Aorta (tissue), 5 donors: ENCODE data around the gene FBXO39. TPM values are rescaled to one million over a fixed set of nuclear protein-coding genes. Genes with fewer than 3 reads are reported as not detected.

Experiments used
- ATAC-seq: fragments of 200-7000 bp; cut with Tn5 transposase; one replicate; pipeline ENCODE4 v1.9.1; 2022; ENCODE audit warnings: moderate library complexity; ENCODE audit not compliant: low FRiP score
- DNase-seq, 2 donors: peaks; one replicate each; pipeline ENCODE4 v3.0.0-alpha.2; 2020
- H3K27ac ChIP-seq, 2 donors: one replicate each; pipeline ENCODE4 v1.5.1; 2013; ENCODE audit warnings: low read length in 2 of 2, mild to moderate bottlenecking in 2 of 2, moderate library complexity in 2 of 2, control low read depth in 1 of 2, inconsistent platforms in 1 of 2, low read depth in 1 of 2
- H3K27me3 ChIP-seq, 2 donors: one replicate each; pipeline ENCODE4 v1.6.1; 2013; ENCODE audit warnings: control low read depth in 1 of 2, low read length in 1 of 2, mild to moderate bottlenecking in 1 of 2, moderate library complexity in 1 of 2; ENCODE audit not compliant: insufficient read depth in 2 of 2, control insufficient read depth in 1 of 2
- H3K36me3 ChIP-seq, 2 donors: one replicate each; pipeline ENCODE4 v1.6.1; 2013; ENCODE audit warnings: control low read depth in 1 of 2, low read length in 1 of 2, mild to moderate bottlenecking in 1 of 2; ENCODE audit not compliant: insufficient read depth in 2 of 2, control insufficient read depth in 1 of 2
- H3K4me1 ChIP-seq, 2 donors: one replicate each; pipeline ENCODE4 v1.6.1; 2013; ENCODE audit warnings: low read length in 2 of 2, control low read depth in 1 of 2, mild to moderate bottlenecking in 1 of 2, moderate library complexity in 1 of 2; ENCODE audit not compliant: insufficient read depth in 2 of 2, control insufficient read depth in 1 of 2
- H3K4me3 ChIP-seq, 2 donors: one replicate each; pipeline ENCODE4 v1.5.1; 2013; ENCODE audit warnings: low read length in 2 of 2, control low read depth in 1 of 2, mild to moderate bottlenecking in 1 of 2
- H3K9me3 ChIP-seq: one replicate; pipeline ENCODE4 v1.6.1; 2013; ENCODE audit warnings: mild to moderate bottlenecking, low read length; ENCODE audit not compliant: control insufficient read depth
- WGBS, 2 donors: extraction: QIAGEN DNeasy Blood & Tissue Kit; methylation state at CpG; one replicate each; pipeline ENCODE4 v1.1.7; 2013; 5-methylcytosine and 5-hydroxymethylcytosine counted together
- intact Hi-C, 2 donors: fragments of 100-400 bp; cut with DNase I; formaldehyde crosslinking; loops; one replicate each; pipeline versions ENCODE4 v1.14.2 to v1.15.0; 2022
- polyA plus RNA-seq, 2 donors: library from polyadenylated mRNA; stranded (reverse); fragments of 200-250 nt; gene quantifications; one replicate each; pipeline ENCODE4 v1.2.3, GENCODE V29; 2013
- total RNA-seq, 2 donors: library from RNA; stranded (reverse); fragmentation: NEBNext Ultra II Directional; extraction: Animal tissue kit (Norgen Biotek cat#: 25700); gene quantifications; one replicate each; pipeline ENCODE4 v1.2.1, GENCODE V29; 2021
- donor health status: healthy with polysubstance abuse.
- donor health status: Bipolar disorder and iron deficiency.
- donor health status: DM: no; HTN: no; CAD: no.
- donor health status: DM: no; HTN: no; CAD: no.
- donor health status: DM: yes; HTN: yes; CAD: no.

Gene FBXO39
- total and polyA plus RNA-seq, 4 donors = 0.26 to 2.0 (median 0.26) TPM; not detected in 1

- WGBS, 2 donors = 63 to 65% methylated on average over 7 of the region's 7 CpGs
- Histone ChIP-seq H3K36me3 (no peaks in the 10 kb centered on the region), H3K4me3 (no peak overlapping the region), H3K27me3 (peaks cover 0 to 4% of the 10 kb centered on the region in 2 donors), H3K9me3 (no peaks in the 10 kb centered on the region), H3K4me1 (no peaks in the 10 kb centered on the region), H3K27ac (no peak overlapping the region)
- ATAC-seq (no peak), DNase-seq (no peak)
- intact Hi-C loops = no loop called here
Observed at GRCh38 chr17:6830383-6830986, 54.5 kb downstream of the FBXO39 start.

- intact Hi-C loops = no loop called here
- peaks cover 0 to 4% of the 10 kb centered on the region in 2 donors for H3K27me3 ChIP-seq
- DNase-seq (peak; percentile 86 to 88), ATAC-seq (peak; percentile 60)
- no peaks in the 10 kb centered on the region for H3K36me3 ChIP-seq
- no peak within 1 kb of the TSS for H3K4me3 ChIP-seq
- 3 to 4% methylated on average over 35 of the region's 35 CpGs for WGBS, 2 donors
- no peaks in the 10 kb centered on the region for H3K4me1 ChIP-seq
- no peak within 1 kb of the TSS for H3K27ac ChIP-seq
- no peaks in the 10 kb centered on the region for H3K9me3 ChIP-seq
Observed at GRCh38 chr17:6831661-6832263, 55.7 kb downstream of the FBXO39 start, which contains the start of gene TEKT1. TSS of gene TEKT1 (minus strand) at chr17:6831729. CDS start at chr17:6830376, 1,353 bp downstream.

Other genes starting within 250 kb of the FBXO39 start
- 1 to 10 TPM; 1.8 to 3.6 TPM for gene PITPNM3, start 219.7 kb upstream of the FBXO39 start, total RNA-seq
- under 1 TPM; 0.38 to 0.67 TPM for gene PITPNM3, start 219.7 kb upstream of the FBXO39 start, polyA plus RNA-seq
- gene KIAA0753, start 135.5 kb upstream of the FBXO39 start, total RNA-seq = 10 to 100 TPM; 10.9 to 20.2 TPM
- 1 to 10 TPM; 2.5 to 9.7 TPM for gene KIAA0753, start 135.5 kb upstream of the FBXO39 start, polyA plus RNA-seq
- 10 to 100 TPM; 28.0 to 41.4 TPM for gene TXNDC17, start 135.2 kb upstream of the FBXO39 start, total RNA-seq
- gene TXNDC17, start 135.2 kb upstream of the FBXO39 start, polyA plus RNA-seq = 100 to 1,000 TPM in 1 of 2 donors, 10 to 100 TPM in 1; 97.0 to 149 TPM
- 10 to 100 TPM in 1 of 2 donors, 1 to 10 TPM in 1; 8.4 to 14.1 TPM for gene MED31, start 124.6 kb upstream of the FBXO39 start, total RNA-seq
- 10 to 100 TPM in 1 of 2 donors, 1 to 10 TPM in 1; 9.9 to 15.2 TPM for gene MED31, start 124.6 kb upstream of the FBXO39 start, polyA plus RNA-seq
- 1 to 10 TPM; 1.2 to 1.5 TPM for gene C17orf100, start 124.5 kb upstream of the FBXO39 start, total RNA-seq
- 1 to 10 TPM; 1.0 to 1.5 TPM for gene C17orf100, start 124.5 kb upstream of the FBXO39 start, polyA plus RNA-seq
- under 1 TPM; 0.10 to 0.36 TPM for gene SLC13A5, start 62.8 kb upstream of the FBXO39 start, total RNA-seq
- not detected for gene SLC13A5, start 62.8 kb upstream of the FBXO39 start, polyA plus RNA-seq
- gene XAF1, start 20.2 kb upstream of the FBXO39 start, total RNA-seq = 100 to 1,000 TPM in 1 of 2 donors, 10 to 100 TPM in 1; 74.8 to 108 TPM
- gene XAF1, start 20.2 kb upstream of the FBXO39 start, polyA plus RNA-seq = 10 to 100 TPM in 1 of 2 donors, 1 to 10 TPM in 1; 4.5 to 56.8 TPM
- not detected for gene TEKT1, start 55.5 kb downstream of the FBXO39 start, total RNA-seq
- not detected for gene TEKT1, start 55.5 kb downstream of the FBXO39 start, polyA plus RNA-seq
- gene ALOX12, start 219.8 kb downstream of the FBXO39 start, total RNA-seq = not detected
- gene ALOX12, start 219.8 kb downstream of the FBXO39 start, polyA plus RNA-seq = not detected
- gene RNASEK, start 236.4 kb downstream of the FBXO39 start, total RNA-seq = 100 to 1,000 TPM; 157 to 163 TPM
- 100 to 1,000 TPM; 390 to 401 TPM for gene RNASEK, start 236.4 kb downstream of the FBXO39 start, polyA plus RNA-seq
- gene BCL6B, start 246.8 kb downstream of the FBXO39 start, total RNA-seq = 10 to 100 TPM; 16.4 to 31.4 TPM
- gene BCL6B, start 246.8 kb downstream of the FBXO39 start, polyA plus RNA-seq = 1 to 10 TPM in 1 of 2 donors, under 1 TPM in 1; 0.63 to 1.3 TPM